ENCODE data around the gene TRIP10. TPM values are rescaled to one million over a fixed set of nuclear protein-coding genes. Genes with fewer than 3 reads are reported as not detected.
"Not testable (repeated sequence)": the region's sequence is repeated elsewhere in the genome, so short reads cannot be mapped to it uniquely, and the experiment has no call there.

TRIP10 gene
- total and polyA plus RNA-seq, 4 donors = 68.6 to 261 (median 119) TPM

DNA sequence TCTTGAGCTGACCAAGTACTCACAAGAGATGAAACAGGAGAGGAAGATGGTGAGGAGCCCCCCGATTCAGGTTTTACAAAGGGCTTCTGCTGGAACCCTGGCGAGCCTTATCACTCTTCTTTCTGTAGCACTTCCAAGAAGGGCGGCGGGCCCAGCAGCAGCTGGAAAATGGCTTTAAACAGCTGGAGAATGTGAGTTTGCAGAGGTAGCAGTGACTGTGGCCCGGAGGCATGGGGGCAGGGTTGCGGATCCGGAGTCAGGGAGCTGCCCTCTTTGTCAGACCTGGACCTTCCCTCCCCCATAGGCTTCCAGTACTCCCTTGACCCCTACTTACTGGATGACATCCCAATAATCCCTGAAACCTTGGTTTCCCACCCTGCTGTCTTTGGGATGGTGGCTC lies 3.6 kb downstream of the TRIP10 start:
- Histone ChIP-seq H3K4me3 (ENCODE audit: low read length in 2 of 2) (no peak overlapping the region), H3K4me1 (ENCODE audit: control insufficient read depth in 1 of 2, insufficient read depth in 2 of 2, low read length in 2 of 2) (no peaks in the 10 kb centered on the region), H3K27ac (ENCODE audit: low read depth in 1 of 2, low read length in 2 of 2) (no peak overlapping the region), H3K27me3 (ENCODE audit: control insufficient read depth in 1 of 2, insufficient read depth in 2 of 2, low read length in 1 of 2) (no peaks in the 10 kb centered on the region), H3K9me3 (ENCODE audit: control insufficient read depth, low read length) (no peaks in the 10 kb centered on the region), H3K36me3 (ENCODE audit: control insufficient read depth in 1 of 2, insufficient read depth in 2 of 2, low read length in 1 of 2) (peaks cover 4 to 6% of the 10 kb centered on the region in 2 donors)
- WGBS, 2 donors = 80 to 83% methylated on average over 7 of the region's 7 CpGs
- DNase-seq (no peak), ATAC-seq (ENCODE audit: low FRiP score) (no peak)
- intact Hi-C loops (cut with DNase I) = loop anchor here (5.0 to 10.0 kb wide), 2 partner anchors 468 to 1061 kb away; partner anchors contain the start of genes HSD11B1L (in 1 of the 2), MICOS13 (in 1 of the 2) and MLLT1 (in 1 of the 2)

DNA sequence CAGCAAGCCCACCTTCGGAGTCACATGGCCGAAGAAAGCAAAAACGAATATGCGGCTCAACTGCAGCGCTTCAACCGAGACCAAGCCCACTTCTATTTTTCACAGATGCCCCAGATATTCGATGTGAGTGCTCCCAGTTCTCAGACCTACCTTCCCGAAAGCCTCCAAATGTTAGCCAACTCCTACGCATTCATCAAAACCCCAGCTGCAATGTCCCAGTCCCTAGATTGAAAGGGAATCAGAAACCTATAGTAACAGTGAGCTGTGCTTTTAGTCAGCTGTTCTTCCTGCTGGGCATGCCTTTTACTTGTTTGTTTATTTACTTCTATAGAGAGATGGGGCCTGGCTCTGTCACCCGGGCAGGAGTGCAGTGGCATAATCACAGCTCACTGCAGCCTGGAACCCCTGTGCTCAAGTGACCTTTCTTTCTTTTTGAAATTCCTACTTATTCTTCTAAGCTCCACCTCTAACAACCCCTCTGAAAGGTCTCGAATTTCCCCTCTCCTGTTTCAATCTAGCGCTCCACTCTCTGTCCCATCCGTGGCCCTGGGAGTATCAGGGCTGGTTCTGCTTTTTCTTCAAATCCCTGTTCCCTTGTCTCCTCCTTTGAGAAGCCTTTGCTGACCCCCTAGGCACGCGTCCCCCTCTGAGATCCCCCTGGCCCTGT lies 4.4 kb downstream of the TRIP10 start:
- Histone ChIP-seq H3K27ac (ENCODE audit: low read depth in 1 of 2, low read length in 2 of 2) (peak overlapping the region in 1 of 2 donors; percentile 88), H3K27me3 (ENCODE audit: control insufficient read depth in 1 of 2, insufficient read depth in 2 of 2, low read length in 1 of 2) (no peaks in the 10 kb centered on the region), H3K36me3 (ENCODE audit: control insufficient read depth in 1 of 2, insufficient read depth in 2 of 2, low read length in 1 of 2) (peaks cover 4 to 6% of the 10 kb centered on the region in 2 donors), H3K9me3 (ENCODE audit: control insufficient read depth, low read length) (no peaks in the 10 kb centered on the region), H3K4me1 (ENCODE audit: control insufficient read depth in 1 of 2, insufficient read depth in 2 of 2, low read length in 2 of 2) (no peaks in the 10 kb centered on the region), H3K4me3 (ENCODE audit: low read length in 2 of 2) (no peak overlapping the region)
- intact Hi-C loops (cut with DNase I) = loop anchor here (2.0 to 10.0 kb wide), 3 partner anchors 57 to 1062 kb away; partner anchors contain the start of genes HSD11B1L (in 1 of the 2), MICOS13 (in 1 of the 2) and MLLT1 (in 1 of the 2)
- DNase-seq (no peak), ATAC-seq (ENCODE audit: low FRiP score) (no peak)
- 73 to 76% methylated on average over 15 of the region's 15 CpGs for WGBS, 2 donors

DNA sequence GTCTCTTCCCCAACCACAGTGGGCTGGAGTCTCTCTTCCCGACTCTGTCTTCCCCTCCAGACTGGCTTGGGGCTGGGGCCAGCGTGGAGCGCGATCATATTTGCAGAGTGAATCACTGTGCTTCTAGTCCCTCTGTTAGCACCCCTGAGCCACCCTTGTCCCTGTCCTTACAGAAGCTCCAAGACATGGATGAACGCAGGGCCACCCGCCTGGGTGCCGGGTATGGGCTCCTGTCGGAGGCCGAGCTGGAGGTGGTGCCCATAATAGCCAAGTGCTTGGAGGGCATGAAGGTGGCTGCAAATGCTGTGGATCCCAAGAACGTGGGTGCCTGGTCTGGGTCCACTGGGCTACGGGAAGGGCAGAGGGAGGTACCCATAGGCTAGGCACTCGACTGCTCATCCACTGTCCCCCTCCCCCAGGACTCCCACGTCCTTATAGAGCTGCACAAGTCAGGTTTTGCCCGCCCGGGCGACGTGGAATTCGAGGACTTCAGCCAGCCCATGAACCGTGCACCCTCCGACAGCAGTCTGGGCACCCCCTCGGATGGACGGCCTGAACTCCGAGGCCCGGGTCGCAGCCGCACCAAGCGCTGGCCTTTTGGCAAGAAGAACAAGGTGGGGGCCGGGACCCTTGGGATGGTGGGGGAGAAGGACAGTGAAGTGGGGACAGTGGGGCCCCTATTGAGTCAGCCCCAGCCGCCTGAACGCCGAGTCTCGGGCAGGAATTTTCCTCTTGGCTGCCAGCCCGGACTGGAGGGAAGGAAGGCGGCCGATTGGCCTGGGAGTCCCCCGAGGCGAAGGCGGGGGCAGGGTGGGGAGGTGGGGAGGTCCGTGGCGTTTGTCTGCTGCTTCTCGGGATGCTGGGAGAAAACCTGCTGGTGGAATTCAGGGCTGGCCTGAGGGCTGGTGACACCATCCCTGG lies 5.2 kb downstream of the TRIP10 start:
- Histone ChIP-seq H3K27ac (ENCODE audit: low read depth in 1 of 2, low read length in 2 of 2) (peak overlapping the region; percentile 20 to 88), H3K27me3 (ENCODE audit: control insufficient read depth in 1 of 2, insufficient read depth in 2 of 2, low read length in 1 of 2) (no peaks in the 10 kb centered on the region), H3K36me3 (ENCODE audit: control insufficient read depth in 1 of 2, insufficient read depth in 2 of 2, low read length in 1 of 2) (peaks cover 4 to 6% of the 10 kb centered on the region in 2 donors), H3K4me3 (ENCODE audit: low read length in 2 of 2) (no peak overlapping the region), H3K4me1 (ENCODE audit: control insufficient read depth in 1 of 2, insufficient read depth in 2 of 2, low read length in 2 of 2) (no peaks in the 10 kb centered on the region), H3K9me3 (ENCODE audit: control insufficient read depth, low read length) (no peaks in the 10 kb centered on the region)
- ATAC-seq (ENCODE audit: low FRiP score) (peak; percentile 88), DNase-seq (peak; percentile 89 to 96)
- 4 to 5% methylated on average over 40 to 41 of the region's 41 CpGs for WGBS, 2 donors
- intact Hi-C loops (cut with DNase I) = loop anchor here (2.0 to 10.0 kb wide), 3 partner anchors 56 to 1062 kb away; partner anchors contain the start of genes HSD11B1L (in 1 of the 2), MICOS13 (in 1 of the 2) and MLLT1 (in 1 of the 2)

DNA sequence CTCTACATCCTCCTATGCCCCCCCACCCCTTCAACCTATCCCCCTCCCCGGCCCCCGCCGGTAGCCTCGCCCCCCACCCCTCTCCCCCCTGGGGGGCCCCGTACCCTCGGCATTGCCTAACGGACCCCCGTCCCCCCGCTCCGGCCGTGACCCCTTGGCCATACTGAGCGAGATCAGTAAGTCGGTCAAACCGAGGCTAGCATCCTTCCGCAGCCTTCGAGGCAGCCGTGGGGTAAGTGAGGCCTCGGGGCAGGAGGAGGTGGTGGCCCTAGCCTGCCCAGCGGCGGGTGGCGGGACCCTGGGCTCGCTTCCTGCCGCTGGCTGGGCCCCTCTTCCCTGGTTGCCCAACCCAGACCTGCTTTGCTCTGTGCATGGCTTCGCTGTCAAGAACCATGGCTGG lies 6.5 kb downstream of the TRIP10 start:
- Histone ChIP-seq H3K9me3 (ENCODE audit: control insufficient read depth, low read length) (no peaks in the 10 kb centered on the region), H3K4me1 (ENCODE audit: control insufficient read depth in 1 of 2, insufficient read depth in 2 of 2, low read length in 2 of 2) (no peaks in the 10 kb centered on the region), H3K27ac (ENCODE audit: low read depth in 1 of 2, low read length in 2 of 2) (no peak overlapping the region), H3K4me3 (ENCODE audit: low read length in 2 of 2) (no peak overlapping the region), H3K36me3 (ENCODE audit: control insufficient read depth in 1 of 2, insufficient read depth in 2 of 2, low read length in 1 of 2) (peaks cover 4 to 8% of the 10 kb centered on the region in 2 donors), H3K27me3 (ENCODE audit: control insufficient read depth in 1 of 2, insufficient read depth in 2 of 2, low read length in 1 of 2) (no peaks in the 10 kb centered on the region)
- WGBS, 2 donors = 91 to 93% methylated on average over 23 to 24 of the region's 24 CpGs
- DNase-seq = no peak
- no peak for ATAC-seq (ENCODE audit: low FRiP score)
- intact Hi-C loops (cut with DNase I) = loop anchor here (2.0 to 10.0 kb wide), 2 partner anchors 55 to 471 kb away; partner anchors contain the start of gene MLLT1 (in 1 of the 2)

DNA sequence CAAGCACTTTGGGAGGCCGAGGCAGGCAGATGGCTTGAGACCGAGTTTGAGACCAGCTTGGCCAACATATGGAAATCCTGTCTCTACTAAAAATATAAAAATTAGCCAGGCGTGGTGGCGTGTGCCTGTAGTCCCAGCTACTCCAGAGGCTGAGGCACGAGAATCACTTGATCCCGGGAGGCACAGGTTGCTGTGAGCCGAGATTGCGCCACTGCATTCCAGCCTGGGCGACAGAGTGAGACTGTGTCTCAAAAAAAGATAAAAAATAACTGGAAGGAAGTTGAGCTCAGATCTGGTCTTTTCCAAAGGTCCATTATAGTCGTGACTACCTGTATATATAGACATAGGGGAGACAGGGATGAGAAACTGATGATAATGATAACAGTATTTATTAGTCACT lies 9.1 kb downstream of the TRIP10 start:
- H3K4me1 ChIP-seq (ENCODE audit: control insufficient read depth in 1 of 2, insufficient read depth in 2 of 2, low read length in 2 of 2); ATAC-seq (ENCODE audit: low FRiP score); H3K4me3 ChIP-seq (ENCODE audit: low read length in 2 of 2); H3K9me3 ChIP-seq (ENCODE audit: control insufficient read depth, low read length); H3K27me3 ChIP-seq (ENCODE audit: control insufficient read depth in 1 of 2, insufficient read depth in 2 of 2, low read length in 1 of 2); DNase-seq; H3K36me3 ChIP-seq (ENCODE audit: control insufficient read depth in 1 of 2, insufficient read depth in 2 of 2, low read length in 1 of 2); H3K27ac ChIP-seq (ENCODE audit: low read depth in 1 of 2, low read length in 2 of 2): not testable (repeated sequence)
- WGBS, 2 donors = 89% methylated on average over 10 of the region's 10 CpGs
- intact Hi-C loops (cut with DNase I) = loop anchor here in 1 of 2 donors (10.0 kb wide), 1 partner anchor 474 kb away; the partner anchor contains the start of gene MLLT1

DNA sequence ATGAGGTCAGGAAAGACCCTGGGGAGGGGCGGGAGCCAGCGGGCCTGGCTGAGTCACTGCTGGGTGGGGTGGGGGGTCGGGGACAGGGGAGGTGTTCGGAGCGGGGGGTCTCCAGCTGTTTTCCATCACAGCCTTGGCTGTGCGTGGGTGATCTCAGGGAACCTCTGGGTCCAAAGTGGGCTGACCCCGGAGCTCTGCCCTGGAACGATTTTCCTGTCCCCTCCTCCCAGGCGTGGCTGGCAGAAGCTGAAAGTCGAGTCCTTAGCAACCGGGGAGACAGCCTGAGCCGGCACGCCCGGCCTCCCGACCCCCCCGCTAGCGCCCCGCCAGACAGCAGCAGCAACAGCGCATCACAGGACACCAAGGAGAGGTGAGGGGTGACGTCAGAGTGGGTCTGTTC lies 10.6 kb downstream of the TRIP10 start:
- Histone ChIP-seq H3K9me3 (ENCODE audit: control insufficient read depth, low read length) (no peaks in the 10 kb centered on the region), H3K27ac (ENCODE audit: low read depth in 1 of 2, low read length in 2 of 2) (no peak overlapping the region), H3K36me3 (ENCODE audit: control insufficient read depth in 1 of 2, insufficient read depth in 2 of 2, low read length in 1 of 2) (peaks cover 7 to 8% of the 10 kb centered on the region in 2 donors), H3K4me3 (ENCODE audit: low read length in 2 of 2) (no peak overlapping the region), H3K4me1 (ENCODE audit: control insufficient read depth in 1 of 2, insufficient read depth in 2 of 2, low read length in 2 of 2) (no peaks in the 10 kb centered on the region), H3K27me3 (ENCODE audit: control insufficient read depth in 1 of 2, insufficient read depth in 2 of 2, low read length in 1 of 2) (no peaks in the 10 kb centered on the region)
- ATAC-seq (ENCODE audit: low FRiP score) (peak; percentile 15), DNase-seq (peak in 1 of 2 donors; percentile 60)
- intact Hi-C loops (cut with DNase I) = no loop called here
- WGBS, 2 donors = 83 to 85% methylated on average over 18 to 20 of the region's 20 CpGs

DNA sequence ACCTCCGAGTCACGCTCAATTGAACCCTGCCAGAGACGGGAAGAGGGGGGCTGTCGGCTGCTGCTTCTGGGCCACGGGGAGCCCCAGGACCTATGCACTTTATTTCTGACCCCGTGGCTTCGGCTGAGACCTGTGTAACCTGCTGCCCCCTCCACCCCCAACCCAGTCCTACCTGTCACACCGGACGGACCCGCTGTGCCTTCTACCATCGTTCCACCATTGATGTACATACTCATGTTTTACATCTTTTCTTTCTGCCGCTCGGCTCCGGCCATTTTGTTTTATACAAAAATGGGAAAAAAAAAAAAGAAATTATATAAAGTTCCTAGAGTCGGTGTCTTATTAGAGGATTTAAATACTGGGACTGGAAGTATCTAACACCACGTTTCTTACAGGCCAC lies 11.7 kb downstream of the TRIP10 start:
- intact Hi-C loops (cut with DNase I) = no loop called here
- Histone ChIP-seq H3K4me1 (ENCODE audit: control insufficient read depth in 1 of 2, insufficient read depth in 2 of 2, low read length in 2 of 2) (no peaks in the 10 kb centered on the region), H3K36me3 (ENCODE audit: control insufficient read depth in 1 of 2, insufficient read depth in 2 of 2, low read length in 1 of 2) (peaks cover 4 to 5% of the 10 kb centered on the region in 2 donors), H3K27me3 (ENCODE audit: control insufficient read depth in 1 of 2, insufficient read depth in 2 of 2, low read length in 1 of 2) (no peaks in the 10 kb centered on the region), H3K27ac (ENCODE audit: low read depth in 1 of 2, low read length in 2 of 2) (no peak overlapping the region), H3K4me3 (ENCODE audit: low read length in 2 of 2) (no peak overlapping the region), H3K9me3 (ENCODE audit: control insufficient read depth, low read length) (no peaks in the 10 kb centered on the region)
- no peak for ATAC-seq (ENCODE audit: low FRiP score)
- DNase-seq = no peak
- 90 to 92% methylated on average over 16 of the region's 16 CpGs for WGBS, 2 donors

DNA sequence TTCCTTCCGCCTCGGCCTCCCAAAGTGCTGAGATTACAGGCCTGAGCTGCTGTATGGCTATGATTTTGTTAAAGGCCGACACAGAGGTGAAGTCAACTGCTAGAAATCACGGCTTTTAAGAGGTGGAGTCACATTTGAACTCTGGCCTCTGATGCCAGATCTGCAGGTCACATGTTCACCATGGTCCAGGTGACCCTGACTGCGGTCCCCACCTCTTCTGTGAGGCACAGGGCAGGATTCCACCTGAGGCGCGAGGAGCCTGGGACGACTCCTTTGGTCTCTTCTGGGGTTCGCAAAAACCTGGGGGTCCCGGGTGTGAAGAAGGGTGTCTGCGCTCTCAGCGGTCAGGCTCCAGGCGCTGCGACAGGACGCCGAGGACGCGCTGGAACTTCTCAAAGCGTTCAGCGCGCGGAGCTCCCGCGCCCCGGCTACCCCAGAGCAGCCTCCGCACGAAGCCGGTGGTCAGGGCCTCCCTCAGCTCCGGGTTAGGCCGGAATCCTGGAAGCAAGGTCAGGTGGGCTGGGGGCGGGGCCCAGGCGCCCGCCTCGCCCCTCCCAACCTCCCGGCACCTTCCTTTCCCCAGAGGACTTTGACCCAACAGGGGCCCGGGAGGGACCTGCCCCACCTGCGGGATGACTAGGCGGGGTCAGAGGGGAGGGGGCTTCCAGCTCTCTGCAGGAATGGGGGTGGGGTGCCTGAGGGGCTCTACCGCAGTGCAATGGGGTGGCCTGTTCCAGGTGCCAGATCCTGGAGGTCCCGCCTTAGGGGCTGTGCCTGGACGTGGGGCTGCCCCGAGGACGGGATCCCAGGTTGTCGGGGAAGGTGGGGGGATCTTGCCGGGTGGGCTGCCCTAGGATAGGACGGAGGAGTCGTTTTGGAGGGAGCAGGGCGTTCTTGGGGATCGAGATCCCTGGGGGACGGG lies 13.0 kb downstream of the TRIP10 start:
- Histone ChIP-seq H3K4me3 (ENCODE audit: low read length in 2 of 2) (no peak overlapping the region), H3K9me3 (ENCODE audit: control insufficient read depth, low read length) (no peaks in the 10 kb centered on the region), H3K4me1 (ENCODE audit: control insufficient read depth in 1 of 2, insufficient read depth in 2 of 2, low read length in 2 of 2) (no peaks in the 10 kb centered on the region), H3K27ac (ENCODE audit: low read depth in 1 of 2, low read length in 2 of 2) (no peak overlapping the region), H3K27me3 (ENCODE audit: control insufficient read depth in 1 of 2, insufficient read depth in 2 of 2, low read length in 1 of 2) (no peaks in the 10 kb centered on the region), H3K36me3 (ENCODE audit: control insufficient read depth in 1 of 2, insufficient read depth in 2 of 2, low read length in 1 of 2) (peaks cover 2 to 4% of the 10 kb centered on the region in 2 donors)
- intact Hi-C loops (cut with DNase I) = no loop called here
- DNase-seq (no peak), ATAC-seq (ENCODE audit: low FRiP score) (no peak)
- 62 to 66% methylated on average over 47 to 50 of the region's 50 CpGs for WGBS, 2 donors

Data from aorta (tissue), 5 donors.